ENCODE data around the gene TMEM51. TPM values are rescaled to one million over a fixed set of nuclear protein-coding genes. Genes with fewer than 3 reads are reported as not detected.

Gene TMEM51
- total RNA-seq, 3 donors from 2014 or later: 1.6 to 26.3 (median 10.8) TPM

DNA sequence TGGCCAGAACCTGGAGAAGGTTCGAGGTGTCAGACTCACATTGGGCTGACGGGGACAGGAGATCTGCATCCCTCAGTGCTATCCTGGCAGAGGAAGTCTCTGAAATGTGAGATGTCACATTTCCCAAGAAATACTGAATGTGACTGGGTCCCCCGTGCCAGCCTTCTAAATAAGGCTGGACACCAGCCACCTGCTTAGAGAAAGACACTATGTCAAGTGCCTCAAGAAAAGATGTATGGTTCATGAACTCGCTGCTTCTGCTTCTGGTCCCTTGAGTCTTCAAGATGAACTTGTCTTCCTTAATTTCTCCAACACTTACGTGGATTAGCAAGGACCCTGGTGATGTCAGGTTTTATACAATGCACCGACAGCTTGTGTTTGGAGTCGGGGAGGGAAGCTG lies 51.4 kb downstream of the TMEM51 start:
- peaks cover 0 to 9% of the 10 kb centered on the region in 2 donors for H3K4me1 ChIP-seq
- H3K27me3 ChIP-seq: no peaks in the 10 kb centered on the region
- no peak overlapping the region for H3K27ac ChIP-seq
- no peaks in the 10 kb centered on the region for H3K9me3 ChIP-seq
- no peak overlapping the region for H3K4me3 ChIP-seq
- no peaks in the 10 kb centered on the region for H3K36me3 ChIP-seq
- intact Hi-C loops (cut with DNase I; ENCODE audit: low total_unique reads): no loop called here
- TF ChIP-seq POLR2AphosphoS5 (IDR thresholded peaks at IDR 0.05) (no peak), POLR2A (IDR thresholded peaks at IDR 0.05) (no peak)
- TF ChIP-seq, protein P1, sequence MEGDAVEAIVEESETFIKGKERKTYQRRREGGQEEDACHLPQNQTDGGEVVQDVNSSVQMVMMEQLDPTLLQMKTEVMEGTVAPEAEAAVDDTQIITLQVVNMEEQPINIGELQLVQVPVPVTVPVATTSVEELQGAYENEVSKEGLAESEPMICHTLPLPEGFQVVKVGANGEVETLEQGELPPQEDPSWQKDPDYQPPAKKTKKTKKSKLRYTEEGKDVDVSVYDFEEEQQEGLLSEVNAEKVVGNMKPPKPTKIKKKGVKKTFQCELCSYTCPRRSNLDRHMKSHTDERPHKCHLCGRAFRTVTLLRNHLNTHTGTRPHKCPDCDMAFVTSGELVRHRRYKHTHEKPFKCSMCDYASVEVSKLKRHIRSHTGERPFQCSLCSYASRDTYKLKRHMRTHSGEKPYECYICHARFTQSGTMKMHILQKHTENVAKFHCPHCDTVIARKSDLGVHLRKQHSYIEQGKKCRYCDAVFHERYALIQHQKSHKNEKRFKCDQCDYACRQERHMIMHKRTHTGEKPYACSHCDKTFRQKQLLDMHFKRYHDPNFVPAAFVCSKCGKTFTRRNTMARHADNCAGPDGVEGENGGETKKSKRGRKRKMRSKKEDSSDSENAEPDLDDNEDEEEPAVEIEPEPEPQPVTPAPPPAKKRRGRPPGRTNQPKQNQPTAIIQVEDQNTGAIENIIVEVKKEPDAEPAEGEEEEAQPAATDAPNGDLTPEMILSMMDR (IDR thresholded peaks at IDR 0.05): no peak
- DNase-seq (ENCODE audit: low spot score in 2 of 2): peak in 1 of 2 donors; percentile 12

- DNase-seq (ENCODE audit: low spot score in 2 of 2): peak in 1 of 2 donors; percentile 9
- H3K9me3 ChIP-seq: no peaks in the 10 kb centered on the region
- peaks cover 0 to 9% of the 10 kb centered on the region in 2 donors for H3K4me1 ChIP-seq
- intact Hi-C loops (cut with DNase I; ENCODE audit: low total_unique reads): no loop called here
- no peaks in the 10 kb centered on the region for H3K36me3 ChIP-seq
- TF ChIP-seq, protein P1 (IDR thresholded peaks at IDR 0.05): no peak
- no peak for TF ChIP-seq POLR2AphosphoS5 (IDR thresholded peaks at IDR 0.05)
- TF ChIP-seq POLR2A (IDR thresholded peaks at IDR 0.05): no peak
- no peaks in the 10 kb centered on the region for H3K27me3 ChIP-seq
- H3K27ac ChIP-seq: peak overlapping the region; percentile 5 to 40
- no peak overlapping the region for H3K4me3 ChIP-seq
Observed at GRCh38 chr1:15205586-15206346, 52.2 kb downstream of the TMEM51 start.

DNA sequence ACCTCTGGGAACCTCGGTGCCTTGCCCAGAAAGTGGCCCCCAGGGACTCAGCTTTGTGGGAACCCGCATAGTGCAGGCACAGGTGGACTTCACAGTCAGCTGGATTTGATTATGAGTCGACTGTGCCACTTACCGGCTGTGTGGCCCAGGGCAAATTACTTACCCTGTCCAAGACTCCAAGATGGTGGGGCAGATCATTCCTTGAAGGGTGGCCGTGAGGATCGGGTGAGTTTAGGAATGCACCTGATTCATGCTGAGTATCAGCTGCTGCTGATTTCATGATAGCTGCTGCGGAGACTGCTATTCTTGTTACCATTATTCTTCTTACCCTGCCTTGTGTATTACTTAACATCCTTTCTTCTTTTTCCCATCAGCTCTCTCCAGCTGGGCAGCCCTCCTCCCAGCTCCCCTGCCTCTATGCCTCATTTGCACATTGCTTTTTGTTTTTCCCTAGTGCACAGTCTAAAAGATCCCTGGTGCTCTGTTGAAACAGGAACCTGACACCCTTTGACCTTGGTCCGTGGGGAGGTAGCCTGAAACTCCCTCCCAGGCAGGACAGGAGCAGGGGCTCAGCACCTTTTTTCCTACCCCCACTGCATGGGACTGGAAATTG lies 53.0 kb downstream of the TMEM51 start:
- Histone ChIP-seq H3K27ac (peak overlapping the region; percentile 5 to 40), H3K9me3 (no peaks in the 10 kb centered on the region), H3K4me3 (no peak overlapping the region), H3K36me3 (no peaks in the 10 kb centered on the region), H3K27me3 (no peaks in the 10 kb centered on the region), H3K4me1 (peaks cover 0 to 9% of the 10 kb centered on the region in 2 donors)
- TF ChIP-seq, protein P1 (IDR thresholded peaks at IDR 0.05): no peak
- TF ChIP-seq POLR2AphosphoS5 (IDR thresholded peaks at IDR 0.05) (no peak), POLR2A (IDR thresholded peaks at IDR 0.05) (no peak)
- DNase-seq (ENCODE audit: low spot score in 2 of 2): peak in 1 of 2 donors; percentile 22
- intact Hi-C loops (cut with DNase I; ENCODE audit: low total_unique reads): no loop called here

- intact Hi-C loops (cut with DNase I; ENCODE audit: low total_unique reads): no loop called here
- Histone ChIP-seq H3K27ac (peak overlapping the region in 1 of 2 donors; percentile 40), H3K36me3 (no peaks in the 10 kb centered on the region), H3K27me3 (no peaks in the 10 kb centered on the region), H3K4me1 (peaks cover 0 to 9% of the 10 kb centered on the region in 2 donors), H3K4me3 (no peak overlapping the region), H3K9me3 (no peaks in the 10 kb centered on the region)
- DNase-seq (ENCODE audit: low spot score in 2 of 2): peak in 1 of 2 donors; percentile 41
- no peak for TF ChIP-seq POLR2AphosphoS5 (IDR thresholded peaks at IDR 0.05)
- TF ChIP-seq, protein P1 (IDR thresholded peaks at IDR 0.05): no peak
- TF ChIP-seq POLR2A (IDR thresholded peaks at IDR 0.05): no peak
Observed at GRCh38 chr1:15207031-15207828, 53.7 kb downstream of the TMEM51 start.

Measured in breast epithelium (tissue), 4 donors.